ENCODE results near the gene RGMB. TPM values are rescaled to one million over a fixed set of nuclear protein-coding genes. Genes with fewer than 3 reads are reported as not detected.
A peak's percentile ranks its signal among the peaks of the same experiment; 100 is the strongest.

The RGMB gene
- total and polyA plus RNA-seq, 12 donors, result 1.7 to 16.6 (median 13.6) TPM

- intact Hi-C loops (cut with DNase I), result loop anchor here in 5 of 10 donors (5.0 to 10.0 kb wide), 4 partner anchors 150 to 1970 kb away; partner anchors contain the start of genes CHD1 (in 4 of the 5) and ERAP1 (in 1 of the 5)
- H3K27me3 ChIP-seq, result peaks cover 0 to 70% (median 0%) of the 10 kb centered on the region in 7 donors
- DNase-seq (peak; percentile 55 to 58), ATAC-seq (peak in 6 of 8 donors; percentile 3 to 31 (median 9))
- 0 to 1% methylated on average over 64 of the region's 64 CpGs for WGBS, 2 donors
- H3K36me3 ChIP-seq, result peaks cover 0 to under 1% (median 0%) of the 10 kb centered on the region in 9 donors
- TF ChIP-seq CTCF (IDR thresholded peaks at IDR 0.05), result no peak
- no peaks in the 10 kb centered on the region for H3K9me3 ChIP-seq
- H3K27ac ChIP-seq, result peak overlapping the region; percentile 84 to 98 (median 93)
- H3K4me1 ChIP-seq, result peaks cover 0 to 64% (median 46%) of the 10 kb centered on the region in 9 donors
- peak overlapping the region; percentile 72 to 97 (median 82) for H3K4me3 ChIP-seq
Measured at GRCh38 chr5:98774192-98775033, 950 bp downstream of the RGMB start.

GRCh38 chr5:98775246-98776065, 2.0 kb downstream of the RGMB start:
- Histone ChIP-seq H3K4me3 (peak overlapping the region in 9 of 10 donors; percentile 72 to 97 (median 82)), H3K36me3 (peaks cover 0 to 11% (median 0%) of the 10 kb centered on the region in 9 donors), H3K9me3 (no peaks in the 10 kb centered on the region), H3K27ac (peak overlapping the region in 2 of 10 donors; percentile 95 to 97), H3K4me1 (peaks cover 5 to 67% (median 51%) of the 10 kb centered on the region in 9 donors), H3K27me3 (peaks cover 0 to 60% (median 0%) of the 10 kb centered on the region in 7 donors)
- ATAC-seq, result no peak
- no peak for TF ChIP-seq CTCF (IDR thresholded peaks at IDR 0.05)
- WGBS, 2 donors, result 63 to 68% methylated on average over 12 of the region's 12 CpGs
- no peak for DNase-seq
- intact Hi-C loops (cut with DNase I), result loop anchor here in 2 of 10 donors (10.0 kb wide), 2 partner anchors 149 to 1971 kb away; partner anchors contain the start of genes CHD1 (in 1 of the 2) and ERAP1 (in 1 of the 2)

GRCh38 chr5:98776066-98776705, 2.7 kb downstream of the RGMB start:
- 65 to 66% methylated on average over 7 of the region's 7 CpGs for WGBS, 2 donors
- peak overlapping the region in 6 of 10 donors; percentile 76 to 88 (median 82) for H3K4me3 ChIP-seq
- intact Hi-C loops (cut with DNase I), result loop anchor here in 2 of 10 donors (10.0 kb wide), 2 partner anchors 149 to 1971 kb away; partner anchors contain the start of genes CHD1 (in 1 of the 2) and ERAP1 (in 1 of the 2)
- H3K9me3 ChIP-seq, result no peaks in the 10 kb centered on the region
- H3K27ac ChIP-seq, result no peak overlapping the region
- H3K27me3 ChIP-seq, result peaks cover 0 to 60% (median 0%) of the 10 kb centered on the region in 7 donors
- H3K4me1 ChIP-seq, result peaks cover 5 to 70% (median 52%) of the 10 kb centered on the region in 9 donors
- H3K36me3 ChIP-seq, result peaks cover 0 to 19% (median 2%) of the 10 kb centered on the region in 9 donors
- no peak for TF ChIP-seq CTCF (IDR thresholded peaks at IDR 0.05)
- ATAC-seq (no peak), DNase-seq (no peak)

Data from heart right ventricle (tissue), 16 donors.